Subcutaneous adipose tissue (tissue), 4 donors: ENCODE measurements around the gene C13orf42. TPM values are rescaled to one million over a fixed set of nuclear protein-coding genes. Genes with fewer than 3 reads are reported as not detected.

Experiments
- total RNA-seq, 4 donors: library from RNA; depleted of rRNA; stranded (reverse); fragments of >200 nt; gene quantifications; one replicate each; pipeline ENCODE4 v1.1.0, GENCODE V29; 2016
- TF ChIP-seq, protein P1 (sequence below): fragments of 450-650 bp; IDR thresholded peaks from one replicate; pipeline ENCODE4 v1.5.1; 2016; ENCODE audit warnings: low read depth, mild to moderate bottlenecking, control low read depth, antibody characterized with exemption, moderate library complexity

C13orf42 gene
- total RNA-seq, 4 donors from 2014 or later: not detected

DNA sequence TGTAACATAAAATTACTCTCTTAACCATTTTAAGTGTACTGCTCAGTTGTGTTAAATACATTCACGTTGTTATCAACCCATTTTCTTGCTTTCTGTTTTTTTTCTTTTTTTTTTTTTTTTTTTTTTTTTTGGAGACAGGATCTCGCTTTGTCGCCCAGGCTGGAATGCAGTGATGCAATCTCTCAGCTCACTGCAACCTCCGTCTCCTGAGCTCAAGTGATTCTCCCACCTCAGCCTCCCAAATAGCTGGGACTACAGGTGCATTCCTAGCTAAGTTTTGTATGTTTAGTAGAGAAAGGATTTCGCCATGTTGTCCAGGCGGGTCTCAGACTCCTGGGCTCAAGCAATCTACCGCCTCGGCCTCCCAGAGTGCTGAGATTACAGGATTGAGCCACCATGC, 42.5 kb upstream of the C13orf42 start:
- TF ChIP-seq, protein P1, sequence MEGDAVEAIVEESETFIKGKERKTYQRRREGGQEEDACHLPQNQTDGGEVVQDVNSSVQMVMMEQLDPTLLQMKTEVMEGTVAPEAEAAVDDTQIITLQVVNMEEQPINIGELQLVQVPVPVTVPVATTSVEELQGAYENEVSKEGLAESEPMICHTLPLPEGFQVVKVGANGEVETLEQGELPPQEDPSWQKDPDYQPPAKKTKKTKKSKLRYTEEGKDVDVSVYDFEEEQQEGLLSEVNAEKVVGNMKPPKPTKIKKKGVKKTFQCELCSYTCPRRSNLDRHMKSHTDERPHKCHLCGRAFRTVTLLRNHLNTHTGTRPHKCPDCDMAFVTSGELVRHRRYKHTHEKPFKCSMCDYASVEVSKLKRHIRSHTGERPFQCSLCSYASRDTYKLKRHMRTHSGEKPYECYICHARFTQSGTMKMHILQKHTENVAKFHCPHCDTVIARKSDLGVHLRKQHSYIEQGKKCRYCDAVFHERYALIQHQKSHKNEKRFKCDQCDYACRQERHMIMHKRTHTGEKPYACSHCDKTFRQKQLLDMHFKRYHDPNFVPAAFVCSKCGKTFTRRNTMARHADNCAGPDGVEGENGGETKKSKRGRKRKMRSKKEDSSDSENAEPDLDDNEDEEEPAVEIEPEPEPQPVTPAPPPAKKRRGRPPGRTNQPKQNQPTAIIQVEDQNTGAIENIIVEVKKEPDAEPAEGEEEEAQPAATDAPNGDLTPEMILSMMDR: no peak

DNA sequence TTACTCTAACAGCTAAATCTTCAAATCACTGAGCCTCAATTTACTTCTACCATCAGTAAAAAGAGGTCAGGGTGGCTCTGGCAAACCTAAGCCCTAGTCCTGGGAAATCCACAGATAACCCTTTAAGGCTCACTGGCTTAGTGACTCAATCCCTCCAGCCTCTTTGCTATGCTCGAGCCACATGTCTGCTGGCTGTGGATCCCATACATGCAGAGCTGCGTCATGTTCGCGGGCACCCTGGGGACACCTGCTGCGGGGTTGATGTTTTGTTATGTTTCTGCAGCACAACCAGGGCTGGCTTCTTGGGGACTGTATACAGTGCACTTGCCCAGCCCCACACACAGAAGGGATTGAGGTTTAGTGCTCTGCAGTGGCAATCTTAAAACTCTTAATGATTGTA, 41.6 kb upstream of the C13orf42 start:
- TF ChIP-seq, protein P1: no peak

DNA sequence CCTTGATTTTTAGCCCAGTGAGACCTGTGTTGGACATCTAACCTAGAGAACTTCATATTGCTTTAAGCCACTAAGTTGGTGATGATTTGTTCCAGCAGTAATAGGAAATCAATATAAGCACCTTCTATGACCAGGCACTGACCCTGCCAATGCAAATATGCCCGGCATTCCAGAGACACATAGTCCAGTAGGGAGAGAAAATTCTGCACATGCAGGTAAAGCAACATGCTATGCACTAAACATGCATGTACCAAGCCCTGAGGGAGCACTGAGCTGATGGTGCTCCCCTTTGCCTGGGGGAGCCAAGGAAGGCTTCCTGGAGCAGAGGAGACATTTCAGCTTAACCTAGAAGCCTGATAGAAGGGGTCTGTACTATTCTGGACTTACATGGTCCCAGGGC, 40.4 kb upstream of the C13orf42 start:
- TF ChIP-seq, protein P1: no peak

DNA sequence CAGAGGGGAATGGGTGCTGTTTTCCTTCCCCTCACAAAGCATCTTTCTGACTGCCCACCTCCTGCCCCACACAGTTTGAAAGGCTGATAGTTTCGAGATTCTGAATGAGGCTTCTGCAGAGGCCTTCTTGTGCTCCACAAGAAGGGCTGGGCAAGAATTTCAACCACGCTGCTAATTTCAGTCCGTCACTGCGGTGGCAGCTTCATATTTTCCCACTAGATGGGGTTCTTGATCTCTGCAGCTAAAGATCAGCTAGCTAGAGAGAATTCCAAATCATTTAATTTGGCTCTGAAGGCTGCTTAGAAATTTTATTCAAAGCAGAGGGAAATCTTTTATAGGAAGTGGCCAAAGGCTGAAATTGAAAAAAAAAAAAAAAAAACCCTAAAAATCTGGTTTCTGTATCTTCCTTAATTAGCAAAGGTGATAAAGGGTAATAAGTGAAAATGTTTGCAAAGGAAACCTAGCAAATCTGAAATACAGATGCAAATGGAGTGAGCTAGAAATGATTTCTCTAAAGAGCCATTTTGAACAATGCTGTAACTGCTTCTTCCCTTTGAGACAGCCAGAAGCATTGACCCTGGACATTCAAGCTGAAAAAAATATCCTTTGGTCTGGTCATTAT, 38.0 kb upstream of the C13orf42 start:
- TF ChIP-seq, protein P1: no peak

DNA sequence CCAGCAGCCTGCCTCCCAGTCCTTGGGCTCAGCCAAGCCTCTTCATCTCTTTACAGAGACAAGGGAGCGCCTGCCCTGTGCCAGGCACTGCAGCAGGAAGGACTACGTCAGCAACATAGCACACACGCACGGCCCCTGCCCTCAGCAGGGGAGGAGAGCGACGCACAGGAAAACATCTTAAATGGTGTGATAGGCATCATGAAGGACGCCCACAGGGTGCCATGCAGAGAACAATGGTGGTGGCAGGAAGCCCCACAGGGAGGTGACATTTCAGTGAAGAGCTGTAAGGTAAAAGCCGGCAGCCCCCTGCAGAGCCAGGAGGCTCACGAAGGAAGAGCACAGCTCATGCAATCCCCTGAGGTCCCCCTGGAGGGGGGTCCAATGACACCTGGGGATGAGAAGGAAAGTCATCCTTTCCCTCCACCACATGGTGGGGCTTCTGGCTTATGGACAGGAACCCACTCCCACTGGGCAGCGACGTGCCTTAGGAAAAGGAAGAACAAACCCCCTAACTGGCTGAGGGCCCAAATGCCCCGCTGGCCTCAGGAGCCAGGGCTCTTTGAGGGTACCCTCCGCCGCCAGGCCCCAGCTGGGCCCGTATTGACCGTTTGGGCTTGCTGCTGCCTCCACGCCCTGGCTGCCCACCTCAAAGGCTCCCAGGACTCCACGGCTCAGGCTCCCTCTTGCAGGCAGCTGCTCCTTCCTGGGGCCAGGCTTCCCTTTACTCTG, 37.3 kb upstream of the C13orf42 start:
- TF ChIP-seq, protein P1: no peak

DNA sequence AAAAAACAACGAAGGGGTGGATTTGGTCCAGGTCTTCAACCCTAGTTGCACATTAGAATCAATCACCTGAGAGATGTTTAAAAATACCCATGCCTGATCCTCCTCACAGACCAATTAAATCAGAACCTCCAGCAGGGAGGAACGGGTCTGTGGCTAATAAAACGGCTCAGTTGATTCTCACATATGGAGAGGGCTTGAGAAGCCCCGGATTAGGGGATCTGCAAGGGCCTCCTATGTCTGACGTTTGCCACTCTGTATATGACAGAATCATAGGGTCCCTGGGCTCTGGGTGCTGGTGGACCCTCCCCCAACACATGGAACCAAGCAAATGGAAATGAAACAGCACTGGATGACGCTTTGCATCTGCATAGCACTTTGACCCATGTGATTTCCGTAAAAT, 36.7 kb upstream of the C13orf42 start:
- TF ChIP-seq, protein P1: no peak

DNA sequence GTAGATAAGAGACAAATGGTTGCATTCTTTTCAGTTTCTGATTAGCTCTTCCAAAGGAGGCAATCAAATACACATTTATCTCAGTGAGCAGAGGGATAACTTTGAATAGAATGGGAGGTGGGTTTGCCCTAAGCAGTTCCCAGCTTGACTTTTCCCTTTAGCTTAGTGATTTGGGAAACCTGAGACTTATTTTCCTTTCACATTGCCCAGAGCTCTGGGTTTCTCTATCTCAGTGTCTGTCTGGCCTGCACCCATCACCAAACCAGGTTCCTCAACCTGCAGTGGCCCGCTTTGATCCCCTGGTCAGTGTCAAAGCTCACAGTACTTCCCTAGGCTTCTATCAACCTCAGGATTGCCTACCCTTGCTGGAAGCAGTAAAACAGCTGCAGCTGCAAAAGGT, 35.6 kb upstream of the C13orf42 start:
- TF ChIP-seq, protein P1: no peak
